ENCODE measurements around the gene CPEB3. TPM values are rescaled to one million over a fixed set of nuclear protein-coding genes. Genes with fewer than 3 reads are reported as not detected.

Gene CPEB3
- total and polyA plus RNA-seq, 12 donors = 0.71 to 17.6 (median 13.3) TPM

DNA sequence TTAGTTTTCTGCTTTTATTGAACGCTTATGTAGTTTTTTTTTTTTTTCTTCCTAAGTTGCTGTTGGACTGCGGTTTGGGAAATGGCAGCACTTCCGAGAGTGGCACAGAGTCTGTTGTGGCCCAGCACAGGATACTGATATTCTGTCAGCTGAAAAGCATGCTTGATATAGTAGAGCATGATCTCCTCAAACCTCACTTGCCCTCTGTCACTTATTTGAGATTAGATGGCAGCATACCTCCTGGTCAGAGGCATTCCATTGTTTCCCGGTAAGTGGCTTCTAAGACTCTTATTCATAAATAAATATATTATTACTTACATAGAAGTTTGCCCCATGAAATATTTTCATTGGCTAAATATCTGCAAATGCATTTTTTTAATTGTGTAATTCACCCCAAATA, 266.2 kb downstream of the CPEB3 start:
- no peaks in the 10 kb centered on the region for H3K27me3 ChIP-seq
- ATAC-seq (peak in 5 of 8 donors; percentile 34 to 79 (median 42)), DNase-seq (no peak)
- 48 to 71% methylated on average over 4 of the region's 4 CpGs for WGBS, 2 donors
- no peaks in the 10 kb centered on the region for H3K9me3 ChIP-seq
- no peak overlapping the region for H3K4me3 ChIP-seq
- no peak overlapping the region for H3K27ac ChIP-seq
- peaks cover 0 to 100% (median 32%) of the 10 kb centered on the region in 9 donors for H3K36me3 ChIP-seq
- TF ChIP-seq, protein P1, sequence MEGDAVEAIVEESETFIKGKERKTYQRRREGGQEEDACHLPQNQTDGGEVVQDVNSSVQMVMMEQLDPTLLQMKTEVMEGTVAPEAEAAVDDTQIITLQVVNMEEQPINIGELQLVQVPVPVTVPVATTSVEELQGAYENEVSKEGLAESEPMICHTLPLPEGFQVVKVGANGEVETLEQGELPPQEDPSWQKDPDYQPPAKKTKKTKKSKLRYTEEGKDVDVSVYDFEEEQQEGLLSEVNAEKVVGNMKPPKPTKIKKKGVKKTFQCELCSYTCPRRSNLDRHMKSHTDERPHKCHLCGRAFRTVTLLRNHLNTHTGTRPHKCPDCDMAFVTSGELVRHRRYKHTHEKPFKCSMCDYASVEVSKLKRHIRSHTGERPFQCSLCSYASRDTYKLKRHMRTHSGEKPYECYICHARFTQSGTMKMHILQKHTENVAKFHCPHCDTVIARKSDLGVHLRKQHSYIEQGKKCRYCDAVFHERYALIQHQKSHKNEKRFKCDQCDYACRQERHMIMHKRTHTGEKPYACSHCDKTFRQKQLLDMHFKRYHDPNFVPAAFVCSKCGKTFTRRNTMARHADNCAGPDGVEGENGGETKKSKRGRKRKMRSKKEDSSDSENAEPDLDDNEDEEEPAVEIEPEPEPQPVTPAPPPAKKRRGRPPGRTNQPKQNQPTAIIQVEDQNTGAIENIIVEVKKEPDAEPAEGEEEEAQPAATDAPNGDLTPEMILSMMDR (IDR thresholded peaks at IDR 0.05) = no peak
- H3K4me1 ChIP-seq = peaks cover 0 to 5% (median 0%) of the 10 kb centered on the region in 9 donors
- intact Hi-C loops (cut with DNase I) = no loop called here

DNA sequence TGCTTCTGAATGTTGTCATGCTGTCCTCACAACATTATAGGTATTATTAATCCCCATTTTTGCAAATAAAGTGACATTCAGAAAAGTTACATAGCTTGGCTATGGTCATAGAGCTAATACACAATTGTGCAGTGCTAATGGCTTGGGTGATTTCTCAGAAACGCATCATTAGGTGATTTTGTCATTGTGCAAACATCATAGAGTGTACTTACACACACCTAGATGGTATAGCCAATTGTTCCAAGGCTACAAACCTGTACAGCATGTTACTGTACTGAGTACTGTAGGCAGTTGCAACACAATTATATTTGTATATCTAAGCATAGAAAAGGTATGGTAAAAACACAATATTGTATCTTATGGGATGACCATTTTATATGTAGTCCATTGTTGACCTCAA, 276.3 kb downstream of the CPEB3 start:
- Histone ChIP-seq H3K27ac (no peak overlapping the region), H3K9me3 (no peaks in the 10 kb centered on the region), H3K27me3 (no peaks in the 10 kb centered on the region), H3K36me3 (peaks cover 0 to 97% (median 38%) of the 10 kb centered on the region in 9 donors), H3K4me1 (no peaks in the 10 kb centered on the region), H3K4me3 (no peak overlapping the region)
- ATAC-seq = no peak
- TF ChIP-seq, protein P1 (IDR thresholded peaks at IDR 0.05) = no peak
- intact Hi-C loops (cut with DNase I) = no loop called here
- 97 to 100% methylated on average over 1 of the region's 1 CpG for WGBS, 2 donors
- no peak for DNase-seq

DNA sequence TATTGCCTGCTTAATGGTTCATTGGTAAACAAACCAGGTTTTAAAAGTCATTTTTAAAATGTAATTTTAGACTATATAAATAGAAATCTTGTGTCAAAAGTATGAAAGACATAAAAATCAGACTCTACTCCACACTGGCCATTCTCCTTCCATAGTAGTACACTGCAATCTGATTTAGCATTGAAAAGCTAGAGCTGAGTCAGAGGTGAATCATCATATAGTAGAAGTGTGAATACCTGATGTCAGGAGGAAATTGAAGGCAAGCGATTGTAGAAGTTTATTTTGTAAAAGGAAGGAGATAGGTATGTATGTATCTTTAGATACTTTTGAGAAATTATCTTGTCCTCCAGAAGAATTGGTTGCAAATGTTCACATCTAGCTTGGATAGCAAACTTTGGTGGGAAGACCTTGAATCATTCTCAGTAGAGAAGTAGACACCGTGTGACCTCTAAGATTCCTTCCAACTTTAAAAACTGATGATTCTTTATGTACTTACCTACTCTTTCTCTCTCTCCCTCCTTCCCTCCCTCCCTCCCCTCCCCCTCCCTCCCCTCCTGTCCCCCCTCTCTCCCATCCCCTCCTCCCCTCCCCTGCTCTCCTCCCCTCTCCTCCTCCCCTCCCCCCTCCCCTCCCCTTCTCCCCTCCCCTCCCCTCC, 279.2 kb downstream of the CPEB3 start:
- TF ChIP-seq, protein P1 (IDR thresholded peaks at IDR 0.05) = no peak
- H3K9me3 ChIP-seq = no peaks in the 10 kb centered on the region
- ATAC-seq (no peak), DNase-seq (no peak)
- peaks cover 0 to 95% (median 31%) of the 10 kb centered on the region in 9 donors for H3K36me3 ChIP-seq
- no peak overlapping the region for H3K4me3 ChIP-seq
- no peaks in the 10 kb centered on the region for H3K4me1 ChIP-seq
- no peak overlapping the region for H3K27ac ChIP-seq
- intact Hi-C loops (cut with DNase I) = no loop called here
- 95 to 100% methylated on average over 2 of the region's 2 CpGs for WGBS, 2 donors
- no peaks in the 10 kb centered on the region for H3K27me3 ChIP-seq

DNA sequence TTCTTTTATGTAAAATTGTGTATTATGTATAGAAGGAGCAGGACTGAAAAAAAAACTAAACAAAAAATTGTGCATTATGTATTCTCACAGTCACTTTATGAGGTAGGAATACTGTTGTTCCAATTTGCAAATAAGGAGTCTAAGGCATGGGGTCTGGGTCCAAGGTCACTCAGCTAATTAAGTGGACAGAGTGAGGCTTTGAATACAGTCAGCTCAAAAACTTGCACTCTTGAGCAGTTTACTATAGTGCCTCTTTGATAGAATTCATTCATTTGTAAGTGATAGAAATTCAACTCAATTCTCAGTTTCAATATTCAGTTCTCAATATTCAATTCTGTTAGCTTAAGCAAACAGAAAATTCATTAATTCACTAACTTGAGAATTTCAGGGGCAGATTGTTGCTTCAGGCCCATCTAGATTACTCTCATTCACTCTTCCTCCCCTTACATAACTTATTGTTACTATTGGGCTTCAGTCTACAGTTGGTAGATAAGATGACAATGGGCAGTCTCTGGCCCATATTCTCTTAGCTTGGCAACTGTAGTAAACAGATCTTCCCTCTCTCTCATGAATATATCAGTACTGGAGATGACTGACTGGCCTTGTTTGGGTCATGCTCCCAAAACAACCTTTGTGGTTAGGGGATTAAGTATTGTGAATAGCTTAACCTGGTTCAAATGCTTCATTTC, 280.7 kb downstream of the CPEB3 start:
- no peak overlapping the region for H3K4me3 ChIP-seq
- no peaks in the 10 kb centered on the region for H3K9me3 ChIP-seq
- no peaks in the 10 kb centered on the region for H3K4me1 ChIP-seq
- H3K27ac ChIP-seq = no peak overlapping the region
- TF ChIP-seq, protein P1 (IDR thresholded peaks at IDR 0.05) = no peak
- H3K27me3 ChIP-seq = no peaks in the 10 kb centered on the region
- DNase-seq (no peak), ATAC-seq (no peak)
- H3K36me3 ChIP-seq = peaks cover 0 to 93% (median 24%) of the 10 kb centered on the region in 9 donors
- intact Hi-C loops (cut with DNase I) = no loop called here

Measured in heart right ventricle (tissue), 16 donors.